ENCODE measurements around the gene ADGRD2. TPM values are rescaled to one million over a fixed set of nuclear protein-coding genes. Genes with fewer than 3 reads are reported as not detected.

The ADGRD2 gene
- total RNA-seq, 2 donors from 2014 or later = 1.0 to 4.0 TPM

DNA sequence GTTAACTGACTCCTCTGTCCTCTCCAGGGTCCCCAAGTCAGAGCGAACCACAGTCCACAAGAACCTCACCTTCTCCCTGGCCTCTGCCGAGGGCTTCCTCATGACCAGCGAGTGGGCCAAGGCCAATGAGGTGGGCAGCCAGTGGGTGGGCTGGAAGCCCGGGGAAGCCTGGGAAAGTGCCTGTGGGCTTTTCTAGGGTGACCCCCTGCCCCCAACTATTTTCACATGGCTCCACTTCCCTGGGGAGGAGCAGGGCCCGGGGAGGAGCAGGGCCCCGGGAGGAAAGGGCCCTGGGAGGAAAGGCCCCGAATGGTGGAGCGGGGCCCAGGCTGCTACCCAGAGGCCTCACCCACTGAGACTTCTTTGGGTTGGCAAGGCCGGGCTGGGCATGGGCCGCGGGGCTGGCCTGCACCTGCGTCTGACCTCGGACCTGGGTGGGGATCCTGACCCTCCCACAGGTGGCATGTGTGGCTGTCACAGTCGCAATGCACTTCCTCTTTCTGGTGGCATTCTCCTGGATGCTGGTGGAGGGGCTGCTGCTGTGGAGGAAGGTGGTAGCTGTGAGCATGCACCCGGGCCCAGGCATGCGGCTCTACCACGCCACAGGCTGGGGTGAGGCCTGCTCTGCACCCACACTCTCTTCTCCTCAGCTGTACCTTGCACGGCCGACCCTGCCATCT, 17.9 kb downstream of the ADGRD2 start:
- Histone ChIP-seq H3K27ac (no peak overlapping the region), H3K27me3 (replicated peaks; ENCODE audit: insufficient read depth) (no peaks in the 10 kb centered on the region), H3K36me3 (no peaks in the 10 kb centered on the region), H3K4me3 (no peak overlapping the region), H3K9me3 (no peaks in the 10 kb centered on the region), H3K4me1 (replicated peaks) (no peaks in the 10 kb centered on the region)
- TF ChIP-seq POLR2AphosphoS5 (IDR thresholded peaks at IDR 0.05) = no peak
- TF ChIP-seq POLR2A (IDR thresholded peaks at IDR 0.05) = no peak
- TF ChIP-seq, protein P1, sequence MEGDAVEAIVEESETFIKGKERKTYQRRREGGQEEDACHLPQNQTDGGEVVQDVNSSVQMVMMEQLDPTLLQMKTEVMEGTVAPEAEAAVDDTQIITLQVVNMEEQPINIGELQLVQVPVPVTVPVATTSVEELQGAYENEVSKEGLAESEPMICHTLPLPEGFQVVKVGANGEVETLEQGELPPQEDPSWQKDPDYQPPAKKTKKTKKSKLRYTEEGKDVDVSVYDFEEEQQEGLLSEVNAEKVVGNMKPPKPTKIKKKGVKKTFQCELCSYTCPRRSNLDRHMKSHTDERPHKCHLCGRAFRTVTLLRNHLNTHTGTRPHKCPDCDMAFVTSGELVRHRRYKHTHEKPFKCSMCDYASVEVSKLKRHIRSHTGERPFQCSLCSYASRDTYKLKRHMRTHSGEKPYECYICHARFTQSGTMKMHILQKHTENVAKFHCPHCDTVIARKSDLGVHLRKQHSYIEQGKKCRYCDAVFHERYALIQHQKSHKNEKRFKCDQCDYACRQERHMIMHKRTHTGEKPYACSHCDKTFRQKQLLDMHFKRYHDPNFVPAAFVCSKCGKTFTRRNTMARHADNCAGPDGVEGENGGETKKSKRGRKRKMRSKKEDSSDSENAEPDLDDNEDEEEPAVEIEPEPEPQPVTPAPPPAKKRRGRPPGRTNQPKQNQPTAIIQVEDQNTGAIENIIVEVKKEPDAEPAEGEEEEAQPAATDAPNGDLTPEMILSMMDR (IDR thresholded peaks at IDR 0.05) = no peak
- 94% methylated on average over 15 of the region's 19 CpGs for WGBS
- DNase-seq (ENCODE audit: low spot score) = no peak
- intact Hi-C loops (cut with DNase I) = no loop called here

DNA sequence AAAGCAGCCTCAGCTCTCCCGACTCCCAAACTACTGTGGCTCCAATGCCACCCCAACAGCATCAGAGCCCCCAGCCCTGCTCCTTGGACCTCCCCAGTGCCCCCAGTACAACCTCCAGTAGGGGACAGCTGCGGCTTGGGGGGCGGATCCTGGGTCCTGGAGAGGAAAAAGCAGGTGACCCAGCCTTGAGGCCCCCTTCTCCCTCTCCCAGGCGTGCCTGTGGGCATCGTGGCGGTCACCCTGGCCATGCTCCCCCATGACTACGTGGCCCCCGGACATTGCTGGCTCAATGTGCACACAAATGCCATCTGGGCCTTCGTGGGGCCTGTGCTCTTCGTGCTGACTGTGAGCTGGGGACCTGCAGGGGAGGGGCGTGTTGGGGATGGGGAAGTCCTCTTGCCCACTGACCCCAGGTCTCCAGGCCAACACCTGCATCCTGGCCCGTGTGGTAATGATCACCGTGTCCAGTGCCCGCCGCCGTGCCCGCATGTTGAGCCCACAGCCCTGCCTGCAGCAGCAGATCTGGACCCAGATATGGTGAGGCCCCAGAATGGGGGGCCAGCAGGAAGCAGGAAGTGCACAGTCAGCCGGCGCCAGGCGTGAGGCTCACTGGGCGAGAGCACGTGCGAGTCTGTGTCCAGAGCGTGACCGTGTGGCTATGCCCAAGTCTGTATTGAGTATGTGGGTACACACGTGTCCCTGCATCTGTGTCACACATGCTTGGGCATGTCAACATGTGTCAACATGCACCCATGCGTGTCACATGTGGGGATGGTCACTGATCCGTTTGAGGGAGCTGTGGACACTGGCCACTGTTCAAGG, 19.0 kb downstream of the ADGRD2 start:
- no peak overlapping the region for H3K27ac ChIP-seq
- no peak for DNase-seq (ENCODE audit: low spot score)
- H3K4me1 ChIP-seq (replicated peaks) = no peaks in the 10 kb centered on the region
- H3K4me3 ChIP-seq = no peak overlapping the region
- no peak for TF ChIP-seq POLR2A (IDR thresholded peaks at IDR 0.05)
- TF ChIP-seq, protein P1 (IDR thresholded peaks at IDR 0.05) = no peak
- no peak for TF ChIP-seq POLR2AphosphoS5 (IDR thresholded peaks at IDR 0.05)
- no peaks in the 10 kb centered on the region for H3K36me3 ChIP-seq
- no peaks in the 10 kb centered on the region for H3K9me3 ChIP-seq
- intact Hi-C loops (cut with DNase I) = no loop called here
- H3K27me3 ChIP-seq (replicated peaks; ENCODE audit: insufficient read depth) = no peaks in the 10 kb centered on the region
- WGBS = 85% methylated on average over 28 of the region's 28 CpGs

DNA sequence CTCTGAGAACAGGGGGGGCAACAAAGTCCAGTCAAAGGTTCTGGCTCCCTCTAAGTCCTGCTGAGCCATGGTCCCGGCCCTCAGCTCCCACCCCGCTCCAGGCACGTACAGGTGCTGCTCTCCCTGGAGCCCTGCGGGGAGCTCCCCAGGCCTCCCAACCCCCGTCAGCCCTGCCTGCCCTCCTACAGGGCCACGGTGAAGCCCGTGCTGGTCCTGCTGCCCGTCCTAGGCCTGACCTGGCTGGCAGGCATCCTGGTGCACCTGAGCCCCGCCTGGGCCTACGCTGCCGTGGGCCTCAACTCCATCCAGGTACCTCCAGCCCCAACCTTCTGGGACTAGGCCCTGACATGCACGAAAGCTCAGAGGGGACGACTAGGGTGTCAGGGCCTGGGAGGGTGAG, 20.1 kb downstream of the ADGRD2 start:
- H3K4me1 ChIP-seq (replicated peaks) = no peaks in the 10 kb centered on the region
- no peak overlapping the region for H3K27ac ChIP-seq
- intact Hi-C loops (cut with DNase I) = no loop called here
- TF ChIP-seq POLR2AphosphoS5 (IDR thresholded peaks at IDR 0.05) = no peak
- TF ChIP-seq, protein P1 (IDR thresholded peaks at IDR 0.05) = no peak
- TF ChIP-seq POLR2A (IDR thresholded peaks at IDR 0.05) = no peak
- no peak overlapping the region for H3K4me3 ChIP-seq
- H3K27me3 ChIP-seq (replicated peaks; ENCODE audit: insufficient read depth) = no peaks in the 10 kb centered on the region
- 89% methylated on average over 11 of the region's 13 CpGs for WGBS
- no peak for DNase-seq (ENCODE audit: low spot score)
- no peaks in the 10 kb centered on the region for H3K9me3 ChIP-seq
- no peaks in the 10 kb centered on the region for H3K36me3 ChIP-seq

DNA sequence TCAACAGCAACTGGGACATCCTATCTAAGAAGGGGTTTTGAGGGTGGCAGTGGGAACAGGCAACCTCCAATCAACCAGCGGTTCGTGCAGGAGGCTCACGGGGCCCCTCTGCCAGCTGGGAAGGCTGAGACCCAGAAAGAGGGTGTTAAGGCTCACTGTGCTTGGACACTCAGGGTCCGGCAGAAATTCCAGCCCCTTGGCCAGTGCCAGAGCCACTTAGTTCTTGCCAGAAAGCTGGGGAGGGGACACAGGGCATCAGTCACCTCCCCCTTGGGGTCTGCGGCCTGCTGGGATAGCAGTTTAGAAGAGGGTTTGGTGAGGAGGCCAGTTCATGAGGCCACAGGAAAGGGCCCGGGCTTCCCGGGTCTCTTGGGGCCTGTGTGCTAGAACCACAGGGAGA, 20.5 kb downstream of the ADGRD2 start:
- TF ChIP-seq, protein P1 (IDR thresholded peaks at IDR 0.05) = no peak
- TF ChIP-seq POLR2AphosphoS5 (IDR thresholded peaks at IDR 0.05) (no peak), POLR2A (IDR thresholded peaks at IDR 0.05) (no peak)

More for the DNA sequence above, 20.5 kb downstream of the ADGRD2 start:
- DNase-seq (ENCODE audit: low spot score) = no peak
- Histone ChIP-seq H3K9me3 (no peaks in the 10 kb centered on the region), H3K36me3 (no peaks in the 10 kb centered on the region), H3K27ac (no peak overlapping the region), H3K4me1 (replicated peaks) (no peaks in the 10 kb centered on the region), H3K27me3 (replicated peaks; ENCODE audit: insufficient read depth) (no peaks in the 10 kb centered on the region), H3K4me3 (no peak overlapping the region)
- 94% methylated on average over 5 of the region's 7 CpGs for WGBS
- intact Hi-C loops (cut with DNase I) = no loop called here
